IMR-90 (cell line): ENCODE results near the gene MDP1. TPM values are rescaled to one million over a fixed set of nuclear protein-coding genes. Genes with fewer than 3 reads are reported as not detected.

Experiments used
- ATAC-seq: fragments of 200-7000 bp; cut with Tn5 transposase; 2 replicates; pipeline ENCODE4 v1.9.1; 2020; ENCODE audit warnings: low read depth, mild to moderate bottlenecking, moderate library complexity
- BruUV-seq: library from RNA; stranded (reverse); fragments of 400-500 nt; replicated peaks from 2 replicates; lab custom pipeline; 2021; lab: Mats Ljungman, UMichigan
- CTCF ChIA-PET: fragments of 300-600 bp; formaldehyde crosslinking; extraction: SDS; loops from one replicate; lab custom pipeline; 2021; ENCODE audit warnings: antibody characterized with exemption; lab: Yijun Ruan, JAX
- POLR2A ChIA-PET: fragments of 300-600 bp; sonication (Branson Sonifier 250); formaldehyde crosslinking; loops from one replicate; lab custom pipeline; 2022; ENCODE audit warnings: antibody characterized with exemption; ENCODE audit not compliant: unreplicated experiment; lab: Charles Lee
- DNase-seq: peaks from one replicate; pipeline ENCODE4 v3.0.0; 2013
- H2AFZ ChIP-seq: replicated peaks from 2 replicates; pipeline ENCODE3; 2013; ENCODE audit warnings: low read length, mild to moderate bottlenecking; ENCODE audit not compliant: poor library complexity
- H2AK5ac ChIP-seq: 2 replicates; pipeline ENCODE4 v1.6.1; 2013; ENCODE audit warnings: low read depth, low read length, inconsistent platforms
- H2AK9ac ChIP-seq: replicated peaks from 2 replicates; pipeline ENCODE3; 2013; ENCODE audit warnings: mild to moderate bottlenecking, low read depth, low read length, moderate library complexity; ENCODE audit not compliant: poor library complexity
- H2BK120ac ChIP-seq: 2 replicates; pipeline ENCODE4 v1.6.1; 2013; ENCODE audit warnings: low read depth, low read length, inconsistent platforms
- H2BK15ac ChIP-seq: 3 replicates; pipeline ENCODE4 v1.6.1; 2013; ENCODE audit warnings: low read depth, low read length, inconsistent platforms
- H2BK20ac ChIP-seq: 2 replicates; pipeline ENCODE4 v1.6.1; 2013; ENCODE audit warnings: low read depth, mild to moderate bottlenecking, inconsistent platforms, low read length, moderate library complexity
- H2BK5ac ChIP-seq: 2 replicates; pipeline ENCODE4 v1.6.1; 2013; ENCODE audit warnings: mild to moderate bottlenecking, low read depth, low read length, inconsistent platforms; ENCODE audit not compliant: poor library complexity, severe bottlenecking
- H3K14ac ChIP-seq: replicated peaks from 2 replicates; pipeline ENCODE4 v1.6.1; 2013; ENCODE audit warnings: low read depth, low read length, inconsistent platforms
- H3K18ac ChIP-seq: 2 replicates; pipeline ENCODE4 v1.6.1; 2013; ENCODE audit warnings: low read depth, low read length, control low read depth
- H3K23ac ChIP-seq: 2 replicates; pipeline ENCODE4 v1.6.1; 2013; ENCODE audit warnings: low read depth, low read length, inconsistent platforms
- H3K27ac ChIP-seq: 2 replicates; pipeline ENCODE4 v1.5.1; 2013; ENCODE audit warnings: mild to moderate bottlenecking, control low read depth, low read length; ENCODE audit not compliant: insufficient read depth
- H3K27me3 ChIP-seq: 2 replicates; pipeline ENCODE4 v1.6.1; 2013; ENCODE audit warnings: low read length; ENCODE audit not compliant: control insufficient read depth, insufficient read depth
- H3K36me3 ChIP-seq: 2 replicates; pipeline ENCODE4 v1.6.1; 2013; ENCODE audit warnings: low read length, mixed read lengths; ENCODE audit not compliant: control insufficient read depth, insufficient read depth
- H3K4ac ChIP-seq: 2 replicates; pipeline ENCODE4 v1.6.1; 2013; ENCODE audit warnings: low read depth, low read length, inconsistent platforms
- H3K4me1 ChIP-seq: 2 replicates; pipeline ENCODE4 v1.6.1; 2013; ENCODE audit warnings: low read length, mixed read lengths; ENCODE audit not compliant: control insufficient read depth, insufficient read depth
- H3K4me2 ChIP-seq: 2 replicates; pipeline ENCODE4 v1.6.1; 2013; ENCODE audit warnings: low read depth, mild to moderate bottlenecking, control low read depth, low read length, moderate library complexity
- H3K4me3 ChIP-seq: 2 replicates; pipeline ENCODE4 v1.5.1; 2013; ENCODE audit warnings: low read depth, mild to moderate bottlenecking, control low read depth, low read length, moderate library complexity; ENCODE audit not compliant: insufficient read depth
- H3K56ac ChIP-seq: 2 replicates; pipeline ENCODE4 v1.6.1; 2013; ENCODE audit warnings: low read length, inconsistent platforms; ENCODE audit not compliant: insufficient read depth; ENCODE audit errors: extremely low read depth
- H3K79me1 ChIP-seq, 2 experiments: 2 replicates each; pipeline ENCODE4 v1.6.1; 2013; ENCODE audit warnings: low read length in 2 of 2, inconsistent platforms in 1 of 2, low read depth in 1 of 2
- H3K9ac ChIP-seq: 2 replicates; pipeline ENCODE4 v1.6.1; 2013; ENCODE audit warnings: low read depth, low read length, control low read depth
- H3K9me1 ChIP-seq: 2 replicates; pipeline ENCODE4 v1.6.1; 2013; ENCODE audit warnings: low read length, inconsistent platforms; ENCODE audit not compliant: insufficient read depth
- H3K9me3 ChIP-seq: 2 replicates; pipeline ENCODE4 v1.6.1; 2013; ENCODE audit warnings: low read length; ENCODE audit not compliant: control insufficient read depth, insufficient read depth
- H4K20me1 ChIP-seq: 2 replicates; pipeline ENCODE4 v1.6.1; 2013; ENCODE audit warnings: low read length, inconsistent platforms; ENCODE audit not compliant: insufficient read depth
- H4K5ac ChIP-seq: 2 replicates; pipeline ENCODE4 v1.6.1; 2013; ENCODE audit warnings: mild to moderate bottlenecking, low read depth, low read length, control low read depth
- H4K8ac ChIP-seq, 2 experiments: 2 replicates each; pipeline ENCODE4 v1.6.1; 2013; ENCODE audit warnings: low read depth in 2 of 2, low read length in 2 of 2, control low read depth in 1 of 2, inconsistent platforms in 1 of 2
- H4K91ac ChIP-seq: 2 replicates; pipeline ENCODE4 v1.6.1; 2013; ENCODE audit warnings: low read depth, low read length, inconsistent platforms; ENCODE audit not compliant: insufficient read depth
- BHLHE40 ChIP-seq: fragments of 150-350 bp; IDR thresholded peaks from 2 replicates; pipeline ENCODE4 v1.6.1; 2016; ENCODE audit warnings: mild to moderate bottlenecking, low read depth, low read length
- CHD1 ChIP-seq: IDR thresholded peaks from 2 replicates; pipeline ENCODE4 v1.6.1; 2012; ENCODE audit warnings: low read depth, low read length, improper control_type of control experiment
- CTCF ChIP-seq: conservative IDR thresholded peaks from 2 replicates; pipeline ENCODE4 v1.5.1; 2012; ENCODE audit warnings: mild to moderate bottlenecking, low read depth, low read length, improper control_type of control experiment
- FOS ChIP-seq: fragments of 150-350 bp; IDR thresholded peaks from 2 replicates; pipeline ENCODE4 v1.6.1; 2016; ENCODE audit warnings: low read depth, low read length
- MAFK ChIP-seq: IDR thresholded peaks from 2 replicates; pipeline ENCODE4 v1.6.1; 2012; ENCODE audit warnings: low read depth, low read length, improper control_type of control experiment
- MAZ ChIP-seq: IDR thresholded peaks from 2 replicates; pipeline ENCODE4 v1.6.1; 2012; ENCODE audit warnings: low read depth, mild to moderate bottlenecking, low read length, improper control_type of control experiment, moderate library complexity, borderline replicate concordance
- NFE2L2 ChIP-seq: fragments of 150-350 bp; IDR thresholded peaks from 2 replicates; pipeline ENCODE4 v1.6.1; 2016; ENCODE audit warnings: low read depth, mild to moderate bottlenecking, low read length
- RAD21 ChIP-seq: IDR thresholded peaks from 2 replicates; pipeline ENCODE4 v1.6.1; 2012; ENCODE audit warnings: low read length, improper control_type of control experiment
- RCOR1 ChIP-seq: IDR thresholded peaks from 2 replicates; pipeline ENCODE4 v1.6.1; 2012; ENCODE audit warnings: mild to moderate bottlenecking, low read length, improper control_type of control experiment; ENCODE audit not compliant: insufficient replicate concordance
- RFX5 ChIP-seq: IDR thresholded peaks from 2 replicates; pipeline ENCODE4 v1.8.0; 2012; ENCODE audit warnings: low read depth, mild to moderate bottlenecking, low read length, moderate library complexity
- SMC3 ChIP-seq: fragments of 150-350 bp; IDR thresholded peaks from 2 replicates; pipeline ENCODE4 v1.6.1; 2016; ENCODE audit warnings: low read depth, mild to moderate bottlenecking, antibody characterized with exemption, low read length, moderate library complexity
- WGBS, 2 experiments: methylation state at CpG; one replicate each; pipeline versions ENCODE4 v1.1.5 to v1.1.7; 2013; ENCODE audit warnings: missing lambda C conversion rate in 2 of 2; ENCODE audit not compliant: insufficient read length in 1 of 2; ENCODE audit errors: extremely low coverage in 2 of 2; 5-methylcytosine and 5-hydroxymethylcytosine counted together
- dilution Hi-C: fragments of 300-500 bp; cut with HindIII; formaldehyde crosslinking; loops from one replicate; pipeline ENCODE4 v1.14.3; 2018; ENCODE audit warnings: low sequenced_read_pairs; ENCODE audit not compliant: unreplicated experiment
- in situ Hi-C: fragments of 300-500 bp; cut with MboI; formaldehyde crosslinking; loops from 3 replicates; pipeline ENCODE4 v1.14.3; 2019; ENCODE audit warnings: low sequenced_read_pairs, inconsistent platforms, mixed read lengths
- intact Hi-C: fragments of 100-400 bp; cut with micrococcal nuclease; formaldehyde crosslinking; loops from 2 replicates; pipeline ENCODE4 v1.10.0; 2022
- polyA plus RNA-seq, 3 experiments: library from polyadenylated mRNA; depleted of rRNA; stranded (reverse); fragments of >200 nt; gene quantifications; 2 replicates each; pipeline ENCODE4 v1.2.3, GENCODE V29; 2012; ENCODE audit warnings: low replicate concordance in 1 of 3
- total RNA-seq: library from RNA; depleted of rRNA; stranded (reverse); fragments of >200 nt; gene quantifications from 2 replicates; pipeline ENCODE4 v1.2.3, GENCODE V29; 2012

The MDP1 gene
- total and polyA plus RNA-seq, 2 of the 4 experiments (the other 2 are of a cell fraction), result 15.1 to 17.8 TPM

- peaks cover 60% of the 10 kb centered on the region for H3K36me3 ChIP-seq
- no peak overlapping the region for H2BK5ac ChIP-seq
- no peak overlapping the region for H4K5ac ChIP-seq
- intact Hi-C loops, result no loop called here
- no peaks in the 10 kb centered on the region; a peak in 1 of 4 replicates for H3K79me1 ChIP-seq
- H2BK15ac ChIP-seq, result no peak overlapping the region
- H3K23ac ChIP-seq, result no peak overlapping the region
- H3K4me1 ChIP-seq, result peaks cover 2% of the 10 kb centered on the region; the same call in 1 of the 2 replicates
- TF ChIP-seq RAD21 (no peak), FOS (no peak), RCOR1 (no peak), MAZ (no peak), RFX5 (no peak), CTCF (no peak), NFE2L2 (no peak), CHD1 (no peak), SMC3 (no peak), MAFK (no peak), BHLHE40 (no peak)
- no peak overlapping the region for H4K91ac ChIP-seq
- ChIA-PET CTCF (interaction anchor here (0.7 kb wide), 1 partner anchor 16 kb away, joined by 3 read pairs; the partner anchor contains the start of gene IRF9), POLR2A (no interaction called here)
- no peak overlapping the region for H2AK9ac ChIP-seq
- H2AK5ac ChIP-seq, result no peak overlapping the region
- no peaks in the 10 kb centered on the region for H3K27me3 ChIP-seq
- no TSS peak for BruUV-seq
- no peaks in the 10 kb centered on the region for H3K9me3 ChIP-seq
- H3K9ac ChIP-seq, result no peak overlapping the region
- no peaks in the 10 kb centered on the region for H3K9me1 ChIP-seq
- no CpG with 5 or more reads among the region's 12 CpGs for WGBS, 2 experiments
- no peak overlapping the region for H3K27ac ChIP-seq
- H3K4ac ChIP-seq, result no peak overlapping the region
- no peak overlapping the region for H3K14ac ChIP-seq
- H3K18ac ChIP-seq, result no peak overlapping the region
- DNase-seq, result no peak
- no peak overlapping the region for H3K4me3 ChIP-seq
- in situ Hi-C loops, result no loop called here
- H2BK120ac ChIP-seq, result no peak overlapping the region
- no peak overlapping the region for H2BK20ac ChIP-seq
- no peaks in the 10 kb centered on the region for H4K20me1 ChIP-seq
- no peak overlapping the region for H4K8ac ChIP-seq
- H3K56ac ChIP-seq, result no peak overlapping the region
- no peak overlapping the region for H3K4me2 ChIP-seq
- no peak for ATAC-seq
- no peak overlapping the region for H2AFZ ChIP-seq
- dilution Hi-C loops, result no loop called here
Observed at GRCh38 chr14:24177041-24177825, 38.6 kb downstream of the MDP1 start.
